H1 (cell line): ENCODE measurements around the gene SBNO2.
A peak's percentile ranks its signal among the peaks of the same experiment; 100 is the strongest.

Experiments used
- BCL11A ChIP-seq, 2 experiments: IDR thresholded peaks; one replicate each; pipeline ENCODE4 v1.6.1; 2011; ENCODE audit warnings: low read depth in 2 of 2, low read length in 2 of 2, mild to moderate bottlenecking in 2 of 2
- BRCA1 ChIP-seq: IDR thresholded peaks from 2 replicates; pipeline ENCODE4 v1.6.1; 2012; ENCODE audit warnings: low read depth, low read length, improper control_type of control experiment
- CEBPB ChIP-seq: IDR thresholded peaks from 2 replicates; pipeline ENCODE4 v1.6.1; 2012; ENCODE audit warnings: low read depth, low read length
- EP300 ChIP-seq, 2 experiments: IDR thresholded peaks; 1 replicate in 1 of 2; 2 replicates in 1 of 2; pipeline ENCODE4 v1.6.1; 2011 to 2012; ENCODE audit warnings: low read depth in 2 of 2, low read length in 2 of 2, mild to moderate bottlenecking in 2 of 2, borderline replicate concordance in 1 of 2, inconsistent platforms in 1 of 2, moderate library complexity in 1 of 2
- POLR2AphosphoS5 ChIP-seq: IDR thresholded peaks from 2 replicates; pipeline ENCODE4 v1.6.1; 2011; ENCODE audit warnings: low read depth, low read length

GRCh38 chr19:1107661-1108261 lies 66.3 kb downstream of the SBNO2 start:
- TF ChIP-seq BCL11A (IDR thresholded peaks at IDR 0.05; ENCODE audit: low read depth in 2 of 2, low read length in 2 of 2) (no peak), CEBPB (no peak), EP300 (IDR thresholded peaks at IDR 0.05; ENCODE audit: borderline replicate concordance in 1 of 2, low read depth in 2 of 2, low read length in 2 of 2) (no peak), BRCA1 (no peak), POLR2AphosphoS5 (peak; percentile 54; the same call in 1 of the 2 replicates)
